PC-9 (cell line): Measurements from ENCODE around the gene PDK3.

Experiments
- CTCF ChIP-seq: fragments of 200-600 bp; sonication (generic); conservative IDR thresholded peaks from 2 replicates; pipeline ENCODE4 v1.6.1; 2017; ENCODE audit warnings: mixed run types, antibody characterized with exemption, mild to moderate bottlenecking, moderate library complexity
- EZH2 ChIP-seq: fragments of 200-600 bp; sonication (generic); IDR thresholded peaks from 2 replicates; pipeline ENCODE4 v1.8.0; 2017; ENCODE audit warnings: antibody characterized with exemption, low read depth

DNA sequence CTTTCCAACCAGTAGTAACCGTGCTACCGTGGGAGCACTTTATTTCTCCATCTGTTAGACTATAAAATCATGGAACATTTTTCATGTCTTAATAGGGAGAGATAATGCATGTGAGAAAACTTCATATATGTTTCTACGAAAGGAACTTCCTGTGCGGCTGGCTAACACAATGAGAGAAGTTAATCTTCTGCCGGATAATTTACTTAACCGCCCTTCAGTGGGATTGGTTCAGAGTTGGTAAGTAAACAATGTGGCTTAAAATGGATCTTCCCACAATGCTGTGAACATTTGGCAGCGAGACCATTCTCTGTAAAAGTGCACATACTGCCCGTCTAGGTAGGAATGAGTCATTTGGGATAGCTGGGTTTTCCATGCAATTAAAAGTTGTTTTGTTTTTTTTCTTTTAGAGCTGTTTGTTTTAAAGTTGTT is 29.6 kb downstream of the PDK3 start:
- TF ChIP-seq CTCF = no peak
- TF ChIP-seq EZH2 = no peak
